ENCODE results near the gene GRID2IP.

GRID2IP gene

DNA sequence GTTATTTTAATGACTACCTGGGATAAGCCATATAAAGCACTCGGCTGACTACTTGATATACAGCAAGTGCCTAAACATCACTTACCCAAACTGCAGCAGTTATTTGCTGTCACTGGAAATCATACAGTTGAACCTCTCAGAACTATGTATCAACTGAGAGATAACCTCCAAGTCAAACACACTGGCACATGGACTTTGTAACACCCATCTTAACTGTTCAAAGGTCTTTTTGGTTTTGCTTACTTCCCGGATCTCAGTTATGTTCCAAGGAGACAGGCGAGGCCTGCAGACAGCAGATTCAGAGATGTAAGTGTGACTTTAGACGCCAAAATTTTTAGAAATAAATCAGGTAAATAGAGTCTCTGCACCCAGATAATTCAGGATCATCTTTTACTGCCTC lies 69.0 kb downstream of the GRID2IP start:
- H3K4me3 ChIP-seq (ENCODE audit: low read length), result peak overlapping the region; percentile 99
- H3K9me3 ChIP-seq (ENCODE audit: insufficient read depth, low read length), result no peaks in the 10 kb centered on the region
- H3K79me2 ChIP-seq (ENCODE audit: low read length), result peaks cover 67% of the 10 kb centered on the region
- peak overlapping the region; percentile 93 for H3K9ac ChIP-seq (ENCODE audit: low read length)
- H2AFZ ChIP-seq (ENCODE audit: low read depth, low read length), result no peak overlapping the region
- H3K36me3 ChIP-seq (replicated peaks; ENCODE audit: low read depth, low read length), result peaks cover 20% of the 10 kb centered on the region
- no peak overlapping the region for H3K27ac ChIP-seq (ENCODE audit: low read length)
- H3K27me3 ChIP-seq (ENCODE audit: low read depth, low read length), result no peaks in the 10 kb centered on the region
- H3K4me2 ChIP-seq (ENCODE audit: low read length), result peak overlapping the region; percentile 68
- no peak for TF ChIP-seq EZH2phosphoT487 (IDR thresholded peaks at IDR 0.05; ENCODE audit: low read depth)
- TF ChIP-seq, protein P1, sequence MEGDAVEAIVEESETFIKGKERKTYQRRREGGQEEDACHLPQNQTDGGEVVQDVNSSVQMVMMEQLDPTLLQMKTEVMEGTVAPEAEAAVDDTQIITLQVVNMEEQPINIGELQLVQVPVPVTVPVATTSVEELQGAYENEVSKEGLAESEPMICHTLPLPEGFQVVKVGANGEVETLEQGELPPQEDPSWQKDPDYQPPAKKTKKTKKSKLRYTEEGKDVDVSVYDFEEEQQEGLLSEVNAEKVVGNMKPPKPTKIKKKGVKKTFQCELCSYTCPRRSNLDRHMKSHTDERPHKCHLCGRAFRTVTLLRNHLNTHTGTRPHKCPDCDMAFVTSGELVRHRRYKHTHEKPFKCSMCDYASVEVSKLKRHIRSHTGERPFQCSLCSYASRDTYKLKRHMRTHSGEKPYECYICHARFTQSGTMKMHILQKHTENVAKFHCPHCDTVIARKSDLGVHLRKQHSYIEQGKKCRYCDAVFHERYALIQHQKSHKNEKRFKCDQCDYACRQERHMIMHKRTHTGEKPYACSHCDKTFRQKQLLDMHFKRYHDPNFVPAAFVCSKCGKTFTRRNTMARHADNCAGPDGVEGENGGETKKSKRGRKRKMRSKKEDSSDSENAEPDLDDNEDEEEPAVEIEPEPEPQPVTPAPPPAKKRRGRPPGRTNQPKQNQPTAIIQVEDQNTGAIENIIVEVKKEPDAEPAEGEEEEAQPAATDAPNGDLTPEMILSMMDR (IDR thresholded peaks at IDR 0.05; ENCODE audit: low read depth, low read length), result no peak
- H3K4me1 ChIP-seq (ENCODE audit: low read length), result peaks cover 21% of the 10 kb centered on the region
- peaks cover 51% of the 10 kb centered on the region for H4K20me1 ChIP-seq (ENCODE audit: insufficient read depth, low read length)

DNA sequence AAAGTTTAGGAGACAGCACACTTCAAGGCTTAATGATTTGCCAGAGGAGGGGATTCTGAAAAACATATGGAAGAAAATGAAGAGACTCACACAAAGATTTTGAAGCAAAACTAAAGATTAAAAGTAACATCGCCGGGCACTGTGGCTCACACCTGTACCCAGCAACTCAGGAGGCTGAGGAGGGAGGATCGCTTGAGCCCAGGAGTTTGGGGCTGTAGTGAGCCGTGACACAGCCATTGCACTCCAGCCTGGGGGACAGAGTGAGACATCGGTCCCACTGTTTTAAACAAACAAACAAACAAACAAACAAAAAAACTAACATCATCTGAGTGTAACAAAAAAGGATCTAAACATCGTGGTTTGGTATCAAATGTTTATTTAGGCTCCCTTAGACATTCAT lies 69.8 kb downstream of the GRID2IP start:
- Histone ChIP-seq H3K27ac (ENCODE audit: low read length) (no peak overlapping the region), H3K4me2 (ENCODE audit: low read length) (no peak overlapping the region), H3K9me3 (ENCODE audit: insufficient read depth, low read length) (no peaks in the 10 kb centered on the region), H3K36me3 (replicated peaks; ENCODE audit: low read depth, low read length) (peaks cover 23% of the 10 kb centered on the region), H3K4me1 (ENCODE audit: low read length) (peaks cover 29% of the 10 kb centered on the region), H3K79me2 (ENCODE audit: low read length) (peaks cover 75% of the 10 kb centered on the region), H3K4me3 (ENCODE audit: low read length) (no peak overlapping the region), H3K27me3 (ENCODE audit: low read depth, low read length) (no peaks in the 10 kb centered on the region), H3K9ac (ENCODE audit: low read length) (no peak overlapping the region), H2AFZ (ENCODE audit: low read depth, low read length) (no peak overlapping the region), H4K20me1 (ENCODE audit: insufficient read depth, low read length) (peaks cover 60% of the 10 kb centered on the region)
- TF ChIP-seq, protein P1 (IDR thresholded peaks at IDR 0.05; ENCODE audit: low read depth, low read length), result no peak
- TF ChIP-seq EZH2phosphoT487 (IDR thresholded peaks at IDR 0.05; ENCODE audit: low read depth), result no peak

DNA sequence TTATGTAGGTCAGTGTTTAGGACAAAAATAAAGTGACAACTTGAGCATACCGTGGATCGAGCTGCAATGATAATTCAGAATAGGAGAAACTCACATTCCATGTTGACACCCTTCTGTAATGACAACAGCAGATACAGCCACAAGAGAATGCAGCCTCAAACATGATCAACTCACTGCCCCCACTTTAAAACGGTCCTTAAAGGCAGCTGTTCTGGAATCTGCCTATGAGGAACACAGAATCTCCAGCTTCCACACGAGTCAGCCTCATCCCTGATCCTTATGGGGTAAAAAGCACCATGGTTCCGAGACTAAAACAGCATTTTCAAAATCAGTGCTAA lies 71.0 kb downstream of the GRID2IP start:
- Histone ChIP-seq H4K20me1 (ENCODE audit: insufficient read depth, low read length) (peaks cover 71% of the 10 kb centered on the region), H2AFZ (ENCODE audit: low read depth, low read length) (no peak overlapping the region), H3K36me3 (replicated peaks; ENCODE audit: low read depth, low read length) (peaks cover 23% of the 10 kb centered on the region), H3K9me3 (ENCODE audit: insufficient read depth, low read length) (no peaks in the 10 kb centered on the region), H3K4me2 (ENCODE audit: low read length) (no peak overlapping the region), H3K27ac (ENCODE audit: low read length) (no peak overlapping the region), H3K4me3 (ENCODE audit: low read length) (no peak overlapping the region), H3K9ac (ENCODE audit: low read length) (no peak overlapping the region), H3K27me3 (ENCODE audit: low read depth, low read length) (no peaks in the 10 kb centered on the region), H3K4me1 (ENCODE audit: low read length) (peaks cover 34% of the 10 kb centered on the region), H3K79me2 (ENCODE audit: low read length) (peaks cover 87% of the 10 kb centered on the region)
- TF ChIP-seq EZH2phosphoT487 (IDR thresholded peaks at IDR 0.05; ENCODE audit: low read depth), result no peak
- TF ChIP-seq, protein P1 (IDR thresholded peaks at IDR 0.05; ENCODE audit: low read depth, low read length), result no peak

DNA sequence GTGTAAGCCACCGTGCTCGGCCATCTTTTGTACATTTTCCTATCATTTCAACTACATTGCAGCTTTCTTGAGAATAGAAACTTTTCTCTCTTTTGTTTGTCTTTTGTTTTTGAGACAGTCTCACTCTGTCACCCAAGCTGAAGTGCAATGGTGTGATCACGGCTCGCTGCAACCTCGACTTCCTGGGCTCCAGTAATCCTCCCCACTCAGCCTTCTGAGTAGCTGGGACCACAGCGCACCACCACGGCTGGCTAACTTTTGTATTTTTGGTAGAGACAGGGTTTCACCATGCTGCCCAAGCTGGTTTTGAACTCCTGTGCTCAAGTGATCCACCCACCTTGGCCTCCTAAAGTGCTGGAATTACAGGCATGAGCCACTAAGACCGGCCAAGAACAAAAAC lies 72.2 kb downstream of the GRID2IP start:
- peaks cover 32% of the 10 kb centered on the region for H3K4me1 ChIP-seq (ENCODE audit: low read length)
- H3K9me3 ChIP-seq (ENCODE audit: insufficient read depth, low read length), result no peaks in the 10 kb centered on the region
- no peak overlapping the region for H2AFZ ChIP-seq (ENCODE audit: low read depth, low read length)
- no peak overlapping the region for H3K27ac ChIP-seq (ENCODE audit: low read length)
- peaks cover 99% of the 10 kb centered on the region for H3K79me2 ChIP-seq (ENCODE audit: low read length)
- H3K4me2 ChIP-seq (ENCODE audit: low read length), result no peak overlapping the region
- no peaks in the 10 kb centered on the region for H3K27me3 ChIP-seq (ENCODE audit: low read depth, low read length)
- peaks cover 83% of the 10 kb centered on the region for H4K20me1 ChIP-seq (ENCODE audit: insufficient read depth, low read length)
- H3K4me3 ChIP-seq (ENCODE audit: low read length), result no peak overlapping the region
- peaks cover 23% of the 10 kb centered on the region for H3K36me3 ChIP-seq (replicated peaks; ENCODE audit: low read depth, low read length)
- TF ChIP-seq EZH2phosphoT487 (IDR thresholded peaks at IDR 0.05; ENCODE audit: low read depth), result no peak
- TF ChIP-seq, protein P1 (IDR thresholded peaks at IDR 0.05; ENCODE audit: low read depth, low read length), result no peak
- H3K9ac ChIP-seq (ENCODE audit: low read length), result no peak overlapping the region
